GM23248 (cell line): ENCODE results near the gene NOXO1.

Experiments used
- EZH2 ChIP-seq: fragments of 200-600 bp; sonication (generic); IDR thresholded peaks from 2 replicates; pipeline ENCODE4 v1.6.1; 2018; ENCODE audit warnings: antibody characterized with exemption, mild to moderate bottlenecking; ENCODE audit not compliant: insufficient read depth, poor library complexity, severe bottlenecking
- EZH2phosphoT487 ChIP-seq: fragments of 200-600 bp; sonication (generic); IDR thresholded peaks from 2 replicates; pipeline ENCODE4 v1.6.1; 2018; ENCODE audit warnings: antibody characterized with exemption, moderate library complexity, mild to moderate bottlenecking, low read depth; ENCODE audit not compliant: insufficient read depth

- TF ChIP-seq EZH2: no peak
- no peak for TF ChIP-seq EZH2phosphoT487
Observed at GRCh38 chr16:1991135-1991551, 9.9 kb upstream of the NOXO1 start.
